ENCODE measurements around the gene ZDHHC5.
"Not testable (repeated sequence)": the region's sequence is repeated elsewhere in the genome, so short reads cannot be mapped to it uniquely, and the experiment has no call there.

The ZDHHC5 gene

GRCh38 chr11:57675176-57675941, 7.4 kb downstream of the ZDHHC5 start:
- no peak for ATAC-seq

- no peak for ATAC-seq
Measured at GRCh38 chr11:57679396-57679795, 11.5 kb downstream of the ZDHHC5 start.

DNA sequence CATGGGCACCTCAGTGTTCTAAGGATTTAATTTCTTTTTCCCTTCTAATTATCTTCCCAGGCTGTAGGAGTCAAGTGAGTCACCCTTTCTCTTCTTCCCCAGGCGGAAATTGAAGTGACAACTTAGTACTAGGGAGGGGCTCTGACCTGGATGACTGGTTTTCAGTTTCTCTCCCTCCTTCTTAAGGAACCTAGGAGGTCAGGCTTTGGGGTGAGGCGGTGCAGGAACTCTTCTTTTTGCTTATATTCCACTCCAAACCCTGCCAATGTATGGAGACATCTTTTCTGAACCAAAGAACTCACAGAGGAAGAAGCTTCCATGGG, 12.6 kb downstream of the ZDHHC5 start:
- peak; percentile 38 to 62 for ATAC-seq

GRCh38 chr11:57681168-57681567, 13.3 kb downstream of the ZDHHC5 start:
- no peak for ATAC-seq

- ATAC-seq: not testable (repeated sequence)
Measured at GRCh38 chr11:57690474-57690873, 22.6 kb downstream of the ZDHHC5 start.

GRCh38 chr11:57698843-57699365, 31.0 kb downstream of the ZDHHC5 start:
- ATAC-seq: no peak

DNA sequence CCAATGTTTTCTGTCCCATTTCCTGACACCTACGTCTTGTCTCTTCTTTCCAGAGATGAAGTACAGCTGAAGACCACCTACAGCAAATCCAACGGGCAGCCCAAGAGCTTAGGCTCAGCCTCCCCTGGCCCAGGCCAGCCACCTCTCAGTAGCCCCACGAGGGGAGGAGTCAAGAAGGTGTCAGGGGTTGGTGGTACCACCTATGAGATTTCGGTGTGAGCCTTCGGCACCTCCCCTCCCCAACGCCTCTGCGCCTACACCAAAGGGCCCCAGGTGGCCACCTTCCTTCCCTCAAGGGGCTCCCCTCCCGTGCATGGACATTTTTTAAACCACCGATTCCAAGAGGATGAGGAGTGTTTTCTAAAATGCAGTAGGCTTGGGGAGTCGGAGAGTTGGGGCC, 31.9 kb downstream of the ZDHHC5 start:
- ATAC-seq: no peak

- ATAC-seq: no peak
Measured at GRCh38 chr11:57700425-57700824, 32.5 kb downstream of the ZDHHC5 start.

- no peak for ATAC-seq
Measured at GRCh38 chr11:57703341-57703740, 35.4 kb downstream of the ZDHHC5 start.

DNA sequence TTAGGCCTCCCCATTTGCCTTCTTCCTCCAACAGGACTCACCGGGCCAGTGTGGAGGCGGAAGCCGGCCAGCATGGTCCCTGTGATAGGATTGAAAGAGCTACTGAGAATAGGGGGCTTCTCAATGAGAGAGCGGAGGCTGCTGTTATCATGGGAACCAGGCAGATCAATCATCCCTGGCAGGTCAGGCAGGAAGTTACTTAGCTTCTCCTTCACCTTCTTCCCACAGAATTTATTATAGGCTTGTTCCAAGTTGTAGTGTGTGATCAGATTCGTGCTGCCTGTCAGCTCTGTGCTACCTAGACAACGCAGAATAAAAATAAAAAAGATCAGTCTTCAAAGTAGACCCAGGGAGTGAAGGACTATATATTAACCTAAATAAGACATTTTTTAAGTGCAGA, 37.0 kb downstream of the ZDHHC5 start:
- no peak for ATAC-seq

- not testable (repeated sequence) for ATAC-seq
Measured at GRCh38 chr11:57705432-57705831, 37.5 kb downstream of the ZDHHC5 start.

- ATAC-seq: no peak
Measured at GRCh38 chr11:57709802-57710367, 42.0 kb downstream of the ZDHHC5 start.

GRCh38 chr11:57711414-57712255, 43.7 kb downstream of the ZDHHC5 start, which contains the start of gene MED19:
Gene MED19 (minus strand): TSS chr11:57712215. CDS start chr11:57712179, 36 bp downstream.
- peak; percentile 42 to 46 for ATAC-seq

DNA sequence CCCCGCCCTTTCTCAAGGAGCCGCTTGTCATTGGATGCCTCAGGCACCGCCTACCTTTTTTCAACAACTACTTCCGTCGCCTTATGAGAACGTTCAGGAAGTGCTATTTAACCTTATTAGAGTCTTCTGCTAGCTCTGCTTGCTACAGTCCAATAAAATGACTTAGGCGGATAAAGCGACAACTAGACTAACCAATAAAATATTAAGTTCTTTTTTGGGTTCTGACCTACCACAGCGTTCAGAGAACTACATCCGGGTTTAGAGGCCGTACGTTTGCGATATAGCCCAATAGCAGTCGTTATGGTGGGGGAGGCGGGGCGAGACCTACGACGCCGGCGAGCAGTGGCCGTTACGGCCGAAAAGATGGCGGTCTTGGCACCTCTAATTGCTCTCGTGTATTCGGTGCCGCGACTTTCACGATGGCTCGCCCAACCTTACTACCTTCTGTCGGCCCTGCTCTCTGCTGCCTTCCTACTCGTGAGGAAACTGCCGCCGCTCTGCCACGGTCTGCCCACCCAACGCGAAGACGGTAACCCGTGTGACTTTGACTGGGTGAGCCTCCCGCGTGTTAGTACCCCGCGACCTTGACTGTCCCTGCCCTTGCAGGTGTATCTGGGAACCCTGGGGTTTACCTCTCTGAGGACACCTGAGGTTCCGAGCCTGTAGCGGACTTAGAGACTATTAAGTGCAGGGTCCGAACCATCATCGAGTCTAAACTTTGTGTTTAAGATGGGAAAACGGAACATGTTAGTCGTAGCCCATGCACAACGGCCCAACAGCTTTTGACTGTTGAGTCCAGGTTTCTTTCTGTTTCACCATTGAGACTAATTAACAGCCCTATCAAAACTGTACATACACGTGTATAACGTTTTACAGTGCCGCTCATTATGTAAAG, 44.6 kb downstream of the ZDHHC5 start, which contains the start of gene TMX2:
TSS of gene TMX2 (plus strand) at position 338 of the 895 bp plus-strand sequence. CDS start at position 364, 26 bp downstream.
- peak; percentile 95 to 96 for ATAC-seq

DNA sequence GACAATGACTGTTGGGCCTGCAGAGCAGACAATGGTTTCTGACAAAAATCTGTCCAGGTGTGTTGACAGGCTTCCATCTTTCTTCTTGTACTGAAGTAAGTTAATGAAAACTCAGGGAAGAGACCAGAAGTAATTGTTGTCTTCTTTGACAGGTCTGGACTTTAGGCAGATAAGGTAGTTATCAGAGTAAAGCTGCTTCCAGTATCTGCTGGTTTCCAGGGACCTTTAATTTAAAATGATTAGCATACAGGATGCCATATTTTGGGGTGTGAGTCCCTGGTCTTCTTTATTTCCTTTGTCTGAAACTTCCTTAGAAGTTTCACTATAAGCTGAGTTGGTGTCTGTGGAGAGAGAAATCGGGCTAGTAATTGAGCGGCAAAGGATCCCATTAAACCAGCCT, 45.9 kb downstream of the ZDHHC5 start:
- no peak for ATAC-seq

DNA sequence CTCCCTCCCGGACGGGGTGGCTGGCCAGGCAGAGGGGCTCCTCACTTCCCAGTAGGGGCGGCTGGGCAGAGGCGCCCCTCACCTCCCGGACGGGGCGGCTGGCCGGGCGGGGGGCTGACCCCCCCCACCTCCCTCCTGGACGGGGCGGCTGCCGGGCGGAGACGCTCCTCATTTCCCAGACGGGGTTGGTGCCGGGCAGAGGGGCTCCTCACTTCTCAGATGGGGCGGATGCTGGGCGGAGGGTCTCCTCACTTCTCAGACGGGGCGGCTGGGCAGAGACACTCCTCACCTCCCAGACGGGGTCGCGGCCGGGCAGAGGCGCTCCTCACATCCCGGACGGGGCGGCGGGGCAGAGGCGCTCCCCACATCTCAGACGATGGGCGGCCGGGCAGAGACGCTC, 48.8 kb downstream of the ZDHHC5 start:
- not testable (repeated sequence) for ATAC-seq

DNA sequence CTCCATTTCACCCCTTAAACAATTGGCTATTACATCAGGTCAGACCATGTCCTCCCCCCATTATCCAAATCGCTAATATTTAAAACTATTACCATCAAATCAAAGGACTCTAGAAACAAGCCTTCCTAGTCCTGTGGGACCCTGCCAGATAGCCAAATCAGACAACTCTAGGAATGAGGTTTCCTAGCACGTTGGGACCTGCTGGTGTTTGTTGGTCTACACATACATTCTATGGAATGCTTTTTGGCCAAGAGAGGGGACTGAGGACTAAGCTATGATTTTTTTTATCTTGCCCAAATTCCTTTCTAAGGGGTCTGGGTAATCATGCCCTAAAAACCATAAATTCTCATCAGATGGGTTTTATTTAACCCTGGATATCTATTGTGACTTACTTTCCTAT, 59.3 kb downstream of the ZDHHC5 start:
- ATAC-seq: no peak

DNA sequence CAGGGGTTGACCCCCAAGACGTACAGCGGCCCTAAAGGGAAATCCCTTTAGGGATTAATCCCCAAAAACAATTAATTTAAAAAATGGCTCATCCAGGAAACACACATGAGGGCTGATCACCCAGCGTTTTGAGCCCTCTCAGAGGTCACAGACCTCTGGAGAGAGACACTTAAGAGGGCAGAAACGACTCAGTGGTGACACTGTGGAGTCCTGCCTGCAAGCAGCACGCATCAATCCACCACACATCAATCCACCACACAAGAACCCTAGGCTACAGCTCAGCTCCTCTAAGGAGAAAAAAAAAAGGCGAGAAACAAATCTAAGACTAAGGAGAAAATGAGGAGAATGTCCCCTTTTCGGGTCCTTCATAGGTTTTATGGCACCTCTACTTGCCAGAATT, 60.9 kb downstream of the ZDHHC5 start:
- no peak for ATAC-seq

GRCh38 chr11:57729479-57729878, 61.6 kb downstream of the ZDHHC5 start:
- no peak for ATAC-seq

GRCh38 chr11:57732661-57733060, 64.7 kb downstream of the ZDHHC5 start:
- ATAC-seq: no peak

DNA sequence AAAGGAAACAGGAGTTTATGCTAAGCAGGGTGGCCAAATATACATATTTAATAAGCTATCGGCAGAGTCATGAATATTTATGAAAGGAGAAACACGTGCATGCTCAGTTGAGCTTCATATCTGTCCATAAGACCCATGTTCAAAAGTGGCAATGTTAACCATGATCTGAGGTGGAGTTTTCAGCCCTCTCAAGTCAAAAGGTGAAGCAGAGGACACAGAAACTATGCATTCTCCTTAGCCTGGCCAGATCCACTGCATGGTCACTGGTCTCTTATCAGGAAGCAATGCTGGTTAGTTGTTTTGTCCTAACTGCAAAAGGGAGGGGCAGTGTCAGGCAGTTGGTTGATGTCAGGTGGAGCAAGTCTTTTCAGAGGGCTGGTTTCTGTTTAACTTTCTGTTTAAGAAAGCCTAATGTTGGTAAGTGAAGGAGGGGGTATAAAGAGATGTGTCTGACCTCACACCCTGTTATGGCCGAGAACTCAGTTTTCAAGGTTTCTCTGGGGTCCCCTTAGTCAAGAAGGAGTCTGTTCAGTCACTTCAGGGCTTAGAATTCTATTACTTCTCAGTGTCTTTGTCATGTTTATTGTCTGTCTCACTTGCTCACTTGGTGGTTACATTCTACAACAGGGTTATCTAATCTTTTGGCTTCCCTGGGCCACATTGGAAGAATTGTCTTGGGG, 67.8 kb downstream of the ZDHHC5 start:
- ATAC-seq: no peak

All from activated CD4-positive, CD25-positive, alpha-beta regulatory T cell treated with anti-CD3 and anti-CD28 coated beads, Interleukin-2, amount 50 U/mL, for 24 hours (primary cell).